HG03469 (cell line): Measurements from ENCODE around the gene ABCA4.

Experiments
- ATAC-seq: cut with Tn5 transposase; IDR thresholded peaks from one replicate; pipeline ENCODE4 v1.9.1; 2021; ENCODE audit warnings: mild to moderate bottlenecking, moderate library complexity, moderate number of reproducible peaks; ENCODE audit not compliant: unreplicated experiment

The ABCA4 gene

GRCh38 chr1:94124538-94124937 lies 3.6 kb upstream of the ABCA4 start:
- no peak for ATAC-seq

DNA sequence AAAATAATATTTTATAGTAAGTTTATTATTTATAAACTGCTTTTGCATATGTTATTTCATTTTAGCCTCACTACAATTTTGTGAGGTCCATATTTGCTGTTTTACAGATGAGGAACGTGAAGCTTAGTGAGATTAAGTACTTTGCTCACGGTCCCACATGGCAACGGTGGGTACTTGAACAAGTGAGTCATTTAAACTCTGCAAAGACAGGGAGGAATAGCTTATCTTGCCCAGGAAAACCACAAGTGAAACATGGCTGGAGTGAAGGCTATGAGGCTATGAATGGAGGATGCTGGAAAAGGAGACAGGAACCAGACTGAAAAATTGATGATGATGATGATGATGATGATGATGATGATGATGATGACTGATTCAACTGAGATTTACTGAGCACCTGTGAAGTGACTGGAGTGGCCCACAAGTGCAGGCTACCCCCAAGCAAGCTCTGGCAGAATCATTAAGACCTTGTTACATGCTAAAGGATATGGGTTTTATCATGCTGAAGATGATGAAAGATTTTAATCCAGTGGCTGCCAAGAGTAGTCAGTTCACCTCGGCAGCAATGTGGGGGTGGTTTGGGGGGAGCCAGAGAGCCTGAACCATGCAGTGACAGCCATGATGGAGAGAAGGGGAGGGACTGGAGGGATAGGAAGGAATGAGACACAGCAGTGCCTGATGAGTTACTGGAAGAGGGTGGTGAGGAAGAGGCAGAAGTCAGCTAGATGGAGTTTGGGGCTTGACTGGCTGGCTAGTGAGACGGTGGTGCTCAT lies 1.4 kb upstream of the ABCA4 start:
- ATAC-seq, result no peak

DNA sequence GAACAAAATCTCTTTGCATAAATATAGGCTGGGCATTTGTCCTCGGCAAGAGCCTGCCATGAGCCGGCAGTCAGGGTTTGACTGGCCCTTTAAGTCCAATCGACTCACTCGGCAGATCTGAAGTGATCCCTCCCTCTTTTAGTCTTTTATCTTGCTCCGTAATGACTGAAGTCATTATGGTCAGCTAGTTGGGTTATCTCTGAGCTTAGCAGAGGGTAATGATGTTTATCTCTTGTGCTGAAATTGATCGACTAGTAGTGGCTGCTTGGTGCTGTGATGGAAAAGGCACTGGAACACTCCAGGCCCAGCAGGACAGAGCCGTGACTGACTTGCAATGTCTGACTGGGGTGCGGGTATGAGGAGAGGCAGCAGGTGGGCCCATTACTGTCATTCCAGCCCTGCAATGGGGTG lies 468 bp upstream of the ABCA4 start:
- ATAC-seq, result no peak

GRCh38 chr1:94120570-94120901 lies 412 bp downstream of the ABCA4 start:
- no peak for ATAC-seq

DNA sequence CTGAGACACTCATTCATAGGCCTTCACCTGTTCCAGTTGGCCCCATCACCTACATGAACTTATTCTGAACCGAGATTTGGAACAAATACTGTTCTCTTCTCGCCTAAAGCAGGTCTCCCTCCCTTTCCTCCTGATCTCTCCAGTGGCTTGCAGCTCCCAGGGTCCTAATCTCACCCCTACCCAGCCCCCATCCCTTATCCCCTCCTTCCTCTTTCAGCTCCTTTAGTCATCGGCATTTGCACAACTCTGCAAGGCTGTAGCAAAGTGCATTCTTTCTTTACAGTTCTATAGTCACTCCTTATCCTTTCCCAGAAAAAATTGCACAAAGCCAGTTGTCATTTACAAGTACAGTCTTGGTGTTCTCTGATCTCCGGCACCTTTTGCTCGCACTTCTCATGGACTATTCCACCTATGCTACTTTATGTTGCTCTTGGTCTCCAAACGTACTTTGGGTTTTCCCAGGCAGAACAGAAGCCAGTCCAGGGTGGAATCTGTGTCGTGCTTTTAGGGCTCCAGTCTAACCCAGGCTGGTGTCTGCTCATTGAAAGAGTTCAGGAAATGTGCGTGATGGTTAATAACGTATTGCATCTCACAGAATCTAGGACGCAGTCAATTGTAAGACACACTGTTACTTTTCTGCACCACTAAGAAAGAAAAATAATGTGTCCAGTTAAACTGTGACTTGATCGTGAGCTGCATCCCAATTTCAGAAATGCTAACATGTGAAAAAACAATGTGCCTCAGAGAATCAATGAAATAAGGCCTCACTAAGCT lies 965 bp downstream of the ABCA4 start:
- no peak for ATAC-seq

DNA sequence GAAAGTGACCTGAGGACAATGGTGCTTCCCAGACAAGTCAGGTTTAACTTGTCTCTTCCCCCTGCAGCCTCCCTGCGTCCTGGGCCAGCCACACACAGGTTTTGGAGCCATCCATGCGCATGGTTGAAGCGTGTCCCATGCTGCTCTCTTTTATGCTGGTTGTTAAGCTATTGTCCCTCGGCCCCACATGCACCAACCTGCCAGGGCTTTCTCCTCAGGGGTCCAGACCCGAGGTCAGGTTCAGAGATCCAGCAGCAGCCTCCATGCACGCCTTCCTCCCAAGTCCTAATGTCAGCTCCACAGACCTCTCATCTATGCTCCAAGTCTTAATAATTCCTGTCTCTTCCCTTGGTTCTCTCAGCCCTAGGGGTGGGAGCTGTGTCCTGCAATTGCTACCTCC lies 1.6 kb downstream of the ABCA4 start:
- no peak for ATAC-seq

DNA sequence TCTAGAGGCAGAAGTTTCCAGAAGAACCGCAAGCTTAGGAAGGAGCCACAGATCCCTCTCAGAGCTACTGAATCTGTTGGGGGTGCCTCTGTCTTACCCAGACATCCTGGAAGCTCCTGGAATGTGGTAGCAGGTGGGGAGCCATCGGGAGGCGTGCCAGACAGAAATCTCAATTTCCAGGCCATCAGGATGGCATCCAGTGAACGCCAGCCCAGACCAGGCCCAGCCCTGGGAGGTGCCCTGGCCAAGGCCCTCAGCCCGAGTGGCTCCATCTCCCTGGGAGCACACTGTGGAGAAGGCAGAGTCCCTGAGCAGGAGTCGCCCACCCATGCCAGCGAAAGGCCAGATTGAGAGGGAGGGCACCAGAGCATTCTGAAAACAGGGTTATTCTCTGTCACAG lies 2.5 kb downstream of the ABCA4 start:
- ATAC-seq, result no peak

GRCh38 chr1:94118013-94118412 lies 2.9 kb downstream of the ABCA4 start:
- no peak for ATAC-seq

GRCh38 chr1:94117259-94117851 lies 3.6 kb downstream of the ABCA4 start:
- ATAC-seq, result no peak

- ATAC-seq, result no peak
Measured at GRCh38 chr1:94115900-94116436, 5.0 kb downstream of the ABCA4 start.

DNA sequence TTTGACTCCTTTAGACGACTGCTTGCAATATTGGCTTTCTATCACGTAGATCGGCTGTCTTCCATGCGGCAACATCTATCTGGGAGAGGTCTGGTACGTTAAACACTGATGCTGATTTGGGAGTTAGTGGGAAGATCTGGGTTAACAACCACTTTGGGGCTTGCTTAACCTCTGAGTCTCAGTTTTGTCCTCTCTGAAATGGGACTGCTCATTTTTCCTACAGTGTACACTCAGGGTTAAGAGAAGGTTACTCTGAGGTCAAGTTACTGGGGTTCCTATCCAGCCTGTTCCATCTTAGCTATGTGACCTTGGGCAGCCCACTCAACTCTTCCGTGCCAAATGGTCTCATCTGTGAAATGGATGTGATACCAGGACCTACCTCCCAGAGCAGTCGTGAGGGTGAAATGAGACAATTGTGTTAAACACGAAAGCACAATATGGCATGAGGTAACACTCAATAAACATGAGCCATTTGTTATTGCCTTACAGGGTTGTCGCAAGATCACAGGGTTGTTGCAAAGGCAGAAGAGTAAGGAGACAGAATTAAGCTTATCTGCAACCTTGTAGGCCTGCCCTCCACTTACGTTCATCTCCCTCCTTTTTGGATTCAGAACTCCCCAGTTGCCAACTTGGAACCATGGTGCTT lies 5.6 kb downstream of the ABCA4 start:
- no peak for ATAC-seq

- ATAC-seq, result no peak
Measured at GRCh38 chr1:94113589-94114226, 7.2 kb downstream of the ABCA4 start.

- peak; percentile 90 for ATAC-seq
Measured at GRCh38 chr1:94111879-94112278, 9.1 kb downstream of the ABCA4 start.

GRCh38 chr1:94110946-94111740 lies 9.8 kb downstream of the ABCA4 start:
- ATAC-seq, result no peak

GRCh38 chr1:94110021-94110761 lies 10.8 kb downstream of the ABCA4 start:
- ATAC-seq, result no peak

GRCh38 chr1:94109478-94109877 lies 11.5 kb downstream of the ABCA4 start:
- ATAC-seq, result no peak

GRCh38 chr1:94107141-94107540 lies 13.8 kb downstream of the ABCA4 start:
- ATAC-seq, result no peak

- ATAC-seq, result no peak
Measured at GRCh38 chr1:94106716-94107115, 14.2 kb downstream of the ABCA4 start.

GRCh38 chr1:94105957-94106529 lies 14.9 kb downstream of the ABCA4 start:
- ATAC-seq, result no peak
